ENCODE data around the gene YPEL1. TPM values are rescaled to one million over a fixed set of nuclear protein-coding genes. Genes with fewer than 3 reads are reported as not detected.

The YPEL1 gene
- 10 to 100 TPM in 3 of 10 donors, 1 to 10 TPM in 7; 1.5 to 14.6 (median 8.0) TPM for total RNA-seq
- 1 to 10 TPM; 1.7 to 4.2 TPM for polyA plus RNA-seq
- long read RNA-seq, donor 1, full-length matches to known transcripts, result 1 of 7 reads
- long read RNA-seq, donor 1, partial matches to known transcripts, result 0 of 7 reads
- long read RNA-seq, donor 1, other reads (novel, unspliced or antisense), result 6 of 7 reads
- long read RNA-seq, donor 2, full-length matches to known transcripts, result 2 of 10 reads
- long read RNA-seq, donor 2, partial matches to known transcripts, result 3 of 10 reads
- long read RNA-seq, donor 2, other reads (novel, unspliced or antisense), result 5 of 10 reads
- long read RNA-seq, donor 3, partial matches to known transcripts, result 0 of 2 reads
- long read RNA-seq, donor 3, other reads (novel, unspliced or antisense), result 2 of 2 reads

DNA sequence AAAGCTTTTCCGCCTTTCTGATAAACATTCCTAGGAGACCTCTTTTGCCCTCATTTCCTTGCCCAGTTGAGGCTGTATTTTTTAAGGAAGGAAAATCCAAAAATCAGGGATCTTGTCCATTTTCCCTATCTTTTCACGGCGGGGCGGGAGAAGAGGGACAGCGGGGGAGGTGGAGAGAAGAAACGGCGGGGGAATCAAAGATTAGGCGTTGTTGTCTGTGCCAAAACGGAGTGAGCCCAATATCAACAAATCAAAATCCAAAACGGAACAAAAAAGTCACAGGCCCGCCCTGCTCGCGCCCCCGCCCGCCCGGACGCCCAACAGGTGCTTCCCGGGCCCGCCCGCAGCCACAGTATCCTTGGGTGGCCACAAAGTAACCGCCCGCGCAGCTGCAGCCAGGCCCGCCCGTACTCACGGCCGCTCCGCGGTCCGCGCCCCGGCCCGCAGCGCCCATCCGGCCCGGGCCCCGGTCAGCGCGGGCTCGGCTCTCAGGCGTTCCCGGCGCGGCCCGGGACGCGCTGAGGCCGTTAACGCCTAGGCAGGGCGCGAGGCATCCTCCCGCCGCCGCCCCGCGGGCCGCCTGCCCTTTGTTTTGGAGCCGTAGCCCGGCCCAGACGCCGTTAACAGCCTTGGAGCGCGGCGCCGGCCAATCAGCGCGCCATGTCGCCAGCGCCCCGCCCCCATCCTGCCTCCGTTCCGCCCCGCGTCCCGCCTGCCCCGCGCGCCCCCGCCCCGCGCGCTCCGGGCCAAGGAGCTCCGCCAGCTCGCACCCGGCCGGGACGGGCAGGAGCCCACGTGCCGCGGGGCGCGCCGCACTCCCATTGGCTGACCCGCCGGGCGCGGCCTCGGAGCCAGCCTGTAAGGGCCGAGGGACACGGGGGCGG is at the start of gene YPEL1:
Gene YPEL1, minus strand, starts transcription at position 595 of the 884 bp plus-strand sequence. CDS start 25,050 bp downstream, outside the sequence.
- H3K4me3 ChIP-seq, result peak within 1 kb of the TSS; percentile 29 to 80 (median 65)
- no peaks in the 10 kb centered on the region for H3K36me3 ChIP-seq
- H3K27ac ChIP-seq, result peak within 1 kb of the TSS in 9 of 10 donors; percentile 64 to 86 (median 78)
- intact Hi-C loops (cut with DNase I), result loop anchor here in 3 of 10 donors (5.0 to 10.0 kb wide), 2 partner anchors 79 to 132 kb away; partner anchors contain the start of gene MAPK1 (in 3 of the 3)
- H3K4me1 ChIP-seq, result peaks cover 5 to 20% (median 13%) of the 10 kb centered on the region in 9 donors
- WGBS, 2 donors, result 0 to 1% methylated on average over 79 to 102 of the region's 102 CpGs
- ATAC-seq, result peak; percentile 97 to 99 (median 98)
- no peaks in the 10 kb centered on the region for H3K9me3 ChIP-seq
- DNase-seq, result peak; percentile 95 to 98
- TF ChIP-seq, protein P1, sequence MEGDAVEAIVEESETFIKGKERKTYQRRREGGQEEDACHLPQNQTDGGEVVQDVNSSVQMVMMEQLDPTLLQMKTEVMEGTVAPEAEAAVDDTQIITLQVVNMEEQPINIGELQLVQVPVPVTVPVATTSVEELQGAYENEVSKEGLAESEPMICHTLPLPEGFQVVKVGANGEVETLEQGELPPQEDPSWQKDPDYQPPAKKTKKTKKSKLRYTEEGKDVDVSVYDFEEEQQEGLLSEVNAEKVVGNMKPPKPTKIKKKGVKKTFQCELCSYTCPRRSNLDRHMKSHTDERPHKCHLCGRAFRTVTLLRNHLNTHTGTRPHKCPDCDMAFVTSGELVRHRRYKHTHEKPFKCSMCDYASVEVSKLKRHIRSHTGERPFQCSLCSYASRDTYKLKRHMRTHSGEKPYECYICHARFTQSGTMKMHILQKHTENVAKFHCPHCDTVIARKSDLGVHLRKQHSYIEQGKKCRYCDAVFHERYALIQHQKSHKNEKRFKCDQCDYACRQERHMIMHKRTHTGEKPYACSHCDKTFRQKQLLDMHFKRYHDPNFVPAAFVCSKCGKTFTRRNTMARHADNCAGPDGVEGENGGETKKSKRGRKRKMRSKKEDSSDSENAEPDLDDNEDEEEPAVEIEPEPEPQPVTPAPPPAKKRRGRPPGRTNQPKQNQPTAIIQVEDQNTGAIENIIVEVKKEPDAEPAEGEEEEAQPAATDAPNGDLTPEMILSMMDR (IDR thresholded peaks at IDR 0.05), result no peak
- H3K27me3 ChIP-seq, result no peaks in the 10 kb centered on the region

DNA sequence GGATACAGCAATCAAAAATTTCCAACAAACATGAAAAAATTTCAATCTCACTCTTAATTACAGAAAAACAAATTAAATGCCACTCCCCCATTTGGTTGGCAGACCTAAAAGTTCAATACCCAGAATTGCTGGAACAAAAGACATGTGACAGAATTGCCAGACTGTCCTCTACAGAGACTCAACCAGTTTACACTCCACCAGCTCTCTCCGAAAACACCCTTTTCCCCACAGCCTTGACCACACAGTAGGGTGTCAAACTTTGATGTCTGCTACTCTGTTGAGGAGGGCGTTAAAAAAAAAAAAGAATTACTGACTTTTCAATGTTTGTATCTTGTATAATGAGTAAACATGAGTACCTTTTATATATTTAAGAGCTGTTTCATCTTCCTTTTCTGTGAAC is 44.7 kb upstream of the YPEL1 start:
- H3K9me3 ChIP-seq, result no peaks in the 10 kb centered on the region
- DNase-seq (no peak), ATAC-seq (no peak)
- H3K36me3 ChIP-seq, result peaks cover 0 to 86% (median 20%) of the 10 kb centered on the region in 9 donors
- no peak overlapping the region for H3K27ac ChIP-seq
- TF ChIP-seq, protein P1 (IDR thresholded peaks at IDR 0.05), result no peak
- H3K27me3 ChIP-seq, result no peaks in the 10 kb centered on the region
- WGBS, 2 donors, result 97% methylated on average over 2 of the region's 2 CpGs
- H3K4me3 ChIP-seq, result no peak overlapping the region
- peaks cover 0 to 26% (median 0%) of the 10 kb centered on the region in 9 donors for H3K4me1 ChIP-seq
- intact Hi-C loops (cut with DNase I), result no loop called here

DNA sequence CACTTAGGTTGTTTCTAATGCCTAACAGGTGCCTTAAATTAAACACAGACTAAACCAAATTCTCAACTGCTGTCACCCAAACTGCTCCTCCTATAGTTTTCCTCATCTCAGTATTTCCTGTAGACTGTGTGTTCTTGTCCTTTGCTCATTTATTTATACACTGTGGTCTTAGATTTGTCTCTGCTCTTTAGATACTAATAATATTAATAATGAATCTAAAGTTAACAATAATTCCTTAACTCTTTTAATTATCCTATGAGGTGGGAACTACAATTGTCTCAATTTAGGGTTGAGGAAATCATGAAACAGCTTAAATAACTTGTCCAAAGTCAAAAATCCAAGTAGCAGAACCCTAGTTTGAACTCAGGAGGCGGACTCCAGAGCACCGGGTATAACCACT is 43.9 kb upstream of the YPEL1 start:
- TF ChIP-seq, protein P1 (IDR thresholded peaks at IDR 0.05), result no peak
- no peaks in the 10 kb centered on the region for H3K27me3 ChIP-seq
- no peak for ATAC-seq
- H3K27ac ChIP-seq, result no peak overlapping the region
- intact Hi-C loops (cut with DNase I), result loop anchor here in 5 of 10 donors (5.0 to 10.0 kb wide), 4 partner anchors 52 to 158 kb away; no protein-coding TSS in a partner anchor
- peaks cover 0 to 28% (median 2%) of the 10 kb centered on the region in 9 donors for H3K4me1 ChIP-seq
- H3K9me3 ChIP-seq, result no peaks in the 10 kb centered on the region
- H3K4me3 ChIP-seq, result no peak overlapping the region
- WGBS, 2 donors, result 93 to 95% methylated on average over 2 of the region's 2 CpGs
- DNase-seq, result no peak
- peaks cover 0 to 77% (median 20%) of the 10 kb centered on the region in 9 donors for H3K36me3 ChIP-seq

Measured in heart right ventricle (tissue), 16 donors.